Retinal pigment epithelial cell (primary cell): ENCODE results near the gene PGS1.
A peak's percentile ranks its signal among the peaks of the same experiment; 100 is the strongest.

ENCODE experiments used
- DNase-seq: peaks from one replicate; pipeline ENCODE4 v3.0.0-alpha.2; 2010; ENCODE audit warnings: low read depth
- H3K4me3 ChIP-seq: 2 replicates; pipeline ENCODE4 v1.5.1; 2011; ENCODE audit warnings: mild to moderate bottlenecking, low read length, control low read depth, moderate library complexity
- TF ChIP-seq, protein P1 (sequence below): conservative IDR thresholded peaks from 2 replicates; pipeline ENCODE4 v1.5.1; 2011; ENCODE audit warnings: low read depth, low read length, control low read depth, inconsistent platforms

The PGS1 gene

DNA sequence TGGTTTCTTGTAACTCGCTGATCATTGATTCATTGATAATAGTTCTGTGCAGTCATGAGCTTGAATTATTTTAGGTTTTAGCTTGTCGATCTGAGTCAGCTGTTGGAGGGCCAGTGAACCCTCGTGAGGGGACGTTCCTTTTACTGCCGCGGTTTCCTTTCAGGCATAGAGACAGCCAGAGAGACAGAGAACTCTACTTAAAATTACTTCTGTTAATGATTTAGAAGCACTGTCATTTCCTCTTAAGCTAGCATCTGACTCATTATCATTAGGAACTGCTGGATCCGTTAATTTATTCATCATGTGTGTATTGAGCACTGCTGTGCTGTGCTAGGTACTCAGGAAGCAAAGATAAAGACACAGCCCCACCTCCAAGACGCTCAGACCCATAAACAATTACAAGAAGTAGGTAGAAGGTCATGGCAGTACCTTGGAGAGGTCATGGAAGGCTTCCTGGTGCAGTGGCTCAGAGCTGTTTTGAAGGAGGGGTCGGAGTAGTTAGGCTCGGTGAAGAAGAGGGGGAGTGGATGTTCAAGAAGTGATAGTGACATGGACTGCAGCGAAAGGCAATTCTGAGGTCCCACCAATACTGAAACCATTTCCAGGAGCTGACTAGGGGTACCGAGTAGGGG, 3.3 kb downstream of the PGS1 start:
- TF ChIP-seq, protein P1, sequence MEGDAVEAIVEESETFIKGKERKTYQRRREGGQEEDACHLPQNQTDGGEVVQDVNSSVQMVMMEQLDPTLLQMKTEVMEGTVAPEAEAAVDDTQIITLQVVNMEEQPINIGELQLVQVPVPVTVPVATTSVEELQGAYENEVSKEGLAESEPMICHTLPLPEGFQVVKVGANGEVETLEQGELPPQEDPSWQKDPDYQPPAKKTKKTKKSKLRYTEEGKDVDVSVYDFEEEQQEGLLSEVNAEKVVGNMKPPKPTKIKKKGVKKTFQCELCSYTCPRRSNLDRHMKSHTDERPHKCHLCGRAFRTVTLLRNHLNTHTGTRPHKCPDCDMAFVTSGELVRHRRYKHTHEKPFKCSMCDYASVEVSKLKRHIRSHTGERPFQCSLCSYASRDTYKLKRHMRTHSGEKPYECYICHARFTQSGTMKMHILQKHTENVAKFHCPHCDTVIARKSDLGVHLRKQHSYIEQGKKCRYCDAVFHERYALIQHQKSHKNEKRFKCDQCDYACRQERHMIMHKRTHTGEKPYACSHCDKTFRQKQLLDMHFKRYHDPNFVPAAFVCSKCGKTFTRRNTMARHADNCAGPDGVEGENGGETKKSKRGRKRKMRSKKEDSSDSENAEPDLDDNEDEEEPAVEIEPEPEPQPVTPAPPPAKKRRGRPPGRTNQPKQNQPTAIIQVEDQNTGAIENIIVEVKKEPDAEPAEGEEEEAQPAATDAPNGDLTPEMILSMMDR, result no peak
- no peak overlapping the region for H3K4me3 ChIP-seq
- no peak for DNase-seq

- DNase-seq, result peak; percentile 73
- no peak overlapping the region for H3K4me3 ChIP-seq
- TF ChIP-seq, protein P1, result no peak
Measured at GRCh38 chr17:78383725-78384471, 5.4 kb downstream of the PGS1 start.

DNA sequence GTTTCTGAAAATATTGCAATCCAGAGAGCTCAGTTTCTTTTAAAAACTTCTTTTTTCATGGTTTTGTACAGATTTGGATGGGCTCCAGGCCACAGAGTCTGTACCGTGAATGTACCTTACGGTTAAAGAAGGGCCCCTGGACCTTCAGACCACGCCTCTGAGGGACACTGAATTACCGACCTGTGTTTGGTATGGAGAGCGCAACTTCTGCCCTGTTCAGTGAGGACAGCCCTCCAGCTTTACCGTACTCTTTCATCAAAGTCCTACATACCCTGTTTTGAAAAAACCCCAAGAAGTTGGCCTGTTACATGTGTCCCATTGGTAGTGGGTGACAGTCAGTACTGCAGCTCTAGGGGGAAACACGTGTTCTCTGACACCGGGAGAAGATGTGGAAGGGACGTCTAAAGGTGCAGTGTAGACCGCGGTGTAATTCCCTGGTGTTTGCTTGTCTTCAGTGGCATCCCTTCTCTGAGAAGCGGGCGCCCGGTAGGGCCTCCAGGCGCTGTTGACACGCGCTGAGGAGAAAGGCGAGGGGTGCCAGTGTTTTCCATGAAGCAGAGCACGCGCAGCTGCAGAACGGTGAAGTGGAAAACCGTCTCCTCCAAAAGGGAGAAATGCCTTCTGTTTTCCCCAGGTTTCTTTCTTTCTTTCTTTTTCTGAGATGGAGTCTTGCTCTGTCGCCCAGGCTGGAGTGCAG, 6.2 kb downstream of the PGS1 start:
- DNase-seq, result no peak
- TF ChIP-seq, protein P1, result no peak
- H3K4me3 ChIP-seq, result no peak overlapping the region

DNA sequence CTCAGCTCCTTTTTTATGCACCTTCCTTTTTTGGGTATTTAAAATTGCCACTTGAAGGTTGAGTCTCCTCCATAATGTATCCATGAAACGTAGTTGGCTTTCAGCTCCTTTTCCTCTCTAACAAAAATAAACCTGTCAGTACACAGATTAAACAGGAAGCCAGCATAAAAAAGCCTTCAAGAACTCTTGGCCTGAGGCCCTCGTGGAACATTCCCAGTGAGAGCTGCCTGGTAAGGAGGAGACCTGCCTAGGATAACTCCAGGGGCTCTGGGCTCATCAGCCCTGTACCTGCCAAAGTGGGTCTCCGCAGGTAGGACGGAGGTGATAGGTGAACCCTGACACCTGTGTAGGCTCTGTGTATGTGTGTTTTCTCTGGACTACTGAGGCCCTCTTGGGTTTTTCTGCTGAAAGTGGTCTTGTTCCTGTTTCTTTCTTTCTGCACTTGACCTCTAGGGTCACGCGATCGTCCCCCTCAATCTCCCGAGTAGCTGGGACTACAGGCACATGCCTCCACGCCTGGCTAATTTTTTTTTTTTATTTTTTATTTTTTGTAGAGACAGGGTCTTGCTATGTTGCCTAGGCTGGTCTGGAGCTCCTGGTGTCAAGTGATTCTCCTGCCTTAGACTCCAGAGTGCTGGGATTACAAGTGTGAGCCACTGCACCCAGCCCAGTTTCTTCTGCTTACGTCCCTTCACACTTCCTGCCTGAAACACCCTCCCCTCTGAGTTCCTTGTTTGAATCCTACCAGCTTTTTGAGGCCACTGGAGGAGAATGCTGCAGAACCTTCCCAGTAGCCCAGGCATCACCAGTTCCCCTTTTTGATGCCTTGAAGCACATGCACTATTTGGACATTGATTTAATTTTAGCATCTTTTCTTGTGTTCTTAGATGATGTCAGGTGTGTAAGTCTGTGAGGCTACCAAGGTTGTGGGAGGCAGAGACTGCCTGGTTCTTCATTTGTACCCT, 9.8 kb downstream of the PGS1 start:
- DNase-seq, result no peak
- TF ChIP-seq, protein P1, result no peak
- H3K4me3 ChIP-seq, result no peak overlapping the region

GRCh38 chr17:78390241-78391050, 12.0 kb downstream of the PGS1 start:
- no peak for DNase-seq
- no peak overlapping the region for H3K4me3 ChIP-seq
- TF ChIP-seq, protein P1, result peak; percentile 12

GRCh38 chr17:78391051-78391431, 12.6 kb downstream of the PGS1 start:
- DNase-seq, result no peak
- TF ChIP-seq, protein P1, result no peak
- no peak overlapping the region for H3K4me3 ChIP-seq
